HG03378 (cell line): ENCODE measurements around the gene PIGC.

Experiments
- ATAC-seq: cut with Tn5 transposase; IDR thresholded peaks from one replicate; pipeline ENCODE4 v1.9.1; 2021; ENCODE audit warnings: mild to moderate bottlenecking, moderate library complexity; ENCODE audit not compliant: unreplicated experiment

Gene PIGC

DNA sequence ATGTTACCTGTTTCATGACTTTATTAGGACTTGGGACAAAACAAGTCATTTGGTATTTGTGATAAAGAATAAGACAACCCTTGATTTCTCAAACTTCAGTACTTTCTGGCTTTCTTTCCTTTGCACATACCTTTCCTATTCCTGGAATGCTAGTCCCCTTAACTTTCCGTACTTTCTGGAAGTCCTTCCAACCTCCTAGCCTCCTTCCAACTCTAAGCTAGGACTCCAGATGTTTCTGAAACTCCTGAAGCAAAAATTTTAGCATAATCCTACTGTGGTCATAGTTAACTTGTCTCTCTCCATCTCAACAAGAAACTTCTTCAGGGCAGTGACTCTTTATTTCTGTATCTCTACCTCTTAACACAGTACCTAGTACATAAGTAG, 43.2 kb downstream of the PIGC start:
- no peak for ATAC-seq

DNA sequence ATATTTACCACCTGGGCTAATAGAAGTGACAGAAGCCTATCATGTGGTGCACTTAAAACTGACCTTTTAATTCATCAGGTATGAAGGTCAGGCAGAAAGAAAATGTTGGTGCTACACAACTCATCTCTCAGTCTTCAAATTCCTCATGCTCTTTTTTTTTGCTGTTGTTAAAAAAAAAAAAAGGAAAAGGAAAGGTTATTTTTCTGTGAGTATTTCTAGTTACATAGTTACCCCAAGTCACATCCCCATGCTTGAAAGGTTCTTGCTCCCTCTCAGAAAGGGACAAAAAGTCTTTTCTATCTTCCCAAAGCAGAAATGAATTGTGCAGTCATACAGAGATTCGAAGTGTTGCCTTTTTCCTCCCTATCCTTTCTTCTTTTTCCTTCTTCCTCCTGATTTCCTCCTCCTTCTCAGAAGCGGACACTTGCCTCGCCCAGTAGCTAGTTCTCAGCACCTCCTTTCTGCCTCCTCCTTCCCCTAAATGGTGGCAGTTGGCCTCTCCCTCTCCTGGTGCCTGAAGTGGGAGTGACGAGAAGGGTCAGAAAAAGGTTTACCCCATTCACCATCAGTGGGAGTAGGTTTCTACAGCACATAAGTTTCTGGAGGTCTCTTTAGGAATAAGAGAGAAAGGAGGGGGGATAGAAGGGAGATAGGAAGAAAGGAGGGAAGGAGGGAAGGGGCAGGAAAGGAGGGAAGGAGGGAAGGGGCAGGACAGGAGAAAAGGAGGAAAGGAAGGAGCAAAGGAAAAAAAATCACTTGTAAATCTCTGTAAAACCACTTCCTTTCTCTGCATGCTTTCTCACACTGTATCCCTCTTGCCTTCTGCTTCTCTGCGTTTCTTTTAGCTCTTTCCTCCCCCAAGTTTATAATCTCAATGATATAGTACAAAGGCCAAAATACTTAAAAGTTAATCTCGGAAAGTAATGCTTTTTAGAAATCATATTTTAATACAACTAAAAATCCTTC, 43.8 kb downstream of the PIGC start:
- no peak for ATAC-seq

DNA sequence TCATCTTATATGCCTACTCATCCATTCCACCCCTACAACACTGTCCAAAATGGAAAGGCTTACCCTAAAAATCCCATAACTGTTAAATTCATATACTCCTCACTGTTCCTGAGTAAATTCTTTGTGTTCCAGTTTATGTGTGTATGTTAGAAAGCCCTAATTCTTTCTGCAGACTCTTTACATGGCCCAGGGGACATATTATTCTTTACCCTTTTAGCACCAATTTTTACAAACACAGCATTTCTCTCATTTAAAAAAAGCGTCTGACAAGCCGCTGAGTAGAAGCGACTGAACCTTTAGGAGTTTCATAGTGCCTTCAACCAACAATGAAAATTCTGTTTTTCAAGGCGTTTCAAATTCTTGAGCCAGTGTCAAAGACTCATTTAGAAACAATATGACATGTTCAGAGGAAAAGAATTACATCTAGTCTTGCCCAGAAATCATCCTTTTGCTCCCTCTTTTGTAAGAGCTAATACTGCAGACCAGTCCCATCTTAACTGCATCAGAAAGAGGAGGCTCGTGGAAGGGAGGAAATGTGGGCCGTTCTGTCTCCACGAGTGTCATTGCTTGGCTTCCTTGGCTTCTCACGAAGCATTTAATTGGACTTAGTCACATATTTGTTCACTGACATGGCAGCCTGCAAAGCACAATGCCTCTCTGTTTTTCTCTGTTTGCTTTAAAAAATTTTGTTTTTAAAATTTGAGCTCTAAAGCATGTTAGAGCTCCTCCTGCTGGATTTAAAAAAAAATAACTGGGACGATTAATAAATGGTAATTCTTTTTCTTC, 44.7 kb downstream of the PIGC start:
- no peak for ATAC-seq

DNA sequence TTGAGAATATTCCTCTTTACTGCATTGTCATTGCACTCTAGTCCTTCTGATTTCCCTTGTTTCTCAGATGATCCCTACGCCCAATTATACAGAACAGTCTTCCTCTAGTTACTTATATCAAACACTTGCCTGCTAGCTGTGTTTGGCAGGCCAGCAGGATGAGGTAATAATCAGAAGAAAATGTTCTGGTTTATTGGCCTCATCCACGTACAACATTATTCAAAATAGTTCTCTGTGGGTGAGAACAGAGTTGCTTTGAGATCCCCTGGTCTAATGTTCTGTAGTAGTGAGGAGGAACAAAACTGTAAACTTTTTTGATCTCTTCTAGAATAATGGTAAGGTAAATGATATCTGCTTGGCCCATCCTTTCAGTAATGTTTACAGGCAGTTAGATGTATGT, 45.7 kb downstream of the PIGC start:
- no peak for ATAC-seq

DNA sequence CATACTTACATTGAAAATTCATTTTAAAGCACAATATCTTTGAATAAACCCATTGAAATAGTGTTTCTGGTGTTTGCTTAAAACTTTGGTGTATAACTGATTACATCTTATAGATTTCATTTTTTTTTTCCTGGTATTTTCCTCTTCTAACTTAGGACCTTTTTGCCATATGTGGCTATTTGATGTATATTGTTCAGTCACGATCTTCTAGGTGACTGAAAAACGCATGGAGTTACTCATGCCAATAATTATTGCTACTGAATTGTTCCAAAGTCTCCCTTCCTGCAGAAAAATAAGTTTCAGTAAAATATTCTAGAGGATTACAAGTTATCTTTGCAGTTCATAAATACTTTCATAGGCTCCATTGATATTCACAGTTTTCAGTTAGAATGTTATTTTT, 46.2 kb downstream of the PIGC start:
- ATAC-seq: no peak

DNA sequence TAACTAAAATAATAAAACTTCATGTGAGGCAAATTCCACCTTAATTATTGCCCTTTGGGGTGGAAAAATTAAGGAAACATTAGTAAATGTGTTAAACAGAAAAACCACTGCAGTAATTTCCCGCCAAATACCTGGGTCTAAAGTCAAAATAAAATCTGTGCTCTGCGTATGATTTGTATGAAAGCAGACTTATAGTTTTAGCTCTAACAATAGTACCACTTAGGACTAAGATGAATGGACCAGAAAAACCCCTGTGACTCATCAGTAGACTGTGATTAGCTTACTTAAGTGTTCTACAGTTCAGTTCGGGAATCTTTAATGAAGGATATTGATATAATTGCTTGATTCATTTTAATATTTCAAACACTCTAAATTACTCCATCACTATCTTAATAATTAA, 46.6 kb downstream of the PIGC start:
- ATAC-seq: no peak

DNA sequence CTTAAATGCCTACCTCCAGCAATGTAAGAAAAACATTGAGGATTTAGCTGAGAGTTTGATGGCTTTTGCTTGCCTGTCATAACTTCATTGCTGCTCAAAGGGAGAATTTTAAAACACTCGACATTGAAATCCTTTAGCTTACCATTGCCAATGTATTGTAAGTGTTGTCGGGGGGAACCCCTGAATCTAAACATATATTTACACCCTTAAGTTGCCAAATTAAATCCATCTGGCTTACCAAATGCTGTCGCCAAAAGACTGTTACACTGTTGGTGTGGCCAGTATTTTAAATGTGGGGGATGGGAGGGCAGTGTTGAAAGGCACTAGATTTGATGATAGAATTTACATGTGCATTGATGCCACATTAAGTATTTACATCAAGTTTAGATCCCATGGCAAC, 48.3 kb downstream of the PIGC start:
- ATAC-seq: no peak

DNA sequence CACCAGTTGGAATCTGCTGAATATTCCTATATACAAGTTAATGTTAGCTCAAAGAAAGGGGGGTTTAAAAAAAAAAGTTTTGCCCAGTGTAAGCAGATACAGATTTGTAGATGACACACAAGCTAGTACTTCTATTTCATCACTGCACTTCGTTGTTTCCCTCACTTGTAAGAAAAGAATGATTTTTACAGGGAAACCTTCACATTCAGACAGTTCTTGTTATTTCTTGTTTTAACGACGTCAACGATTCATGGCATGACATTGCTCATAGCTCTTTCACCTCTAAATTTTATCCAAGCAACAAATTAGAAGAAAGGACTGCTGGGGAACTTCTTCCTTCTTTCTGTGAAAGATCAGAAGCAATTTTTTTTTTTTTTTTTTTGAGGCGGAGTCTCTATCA, 49.1 kb downstream of the PIGC start:
- no peak for ATAC-seq

DNA sequence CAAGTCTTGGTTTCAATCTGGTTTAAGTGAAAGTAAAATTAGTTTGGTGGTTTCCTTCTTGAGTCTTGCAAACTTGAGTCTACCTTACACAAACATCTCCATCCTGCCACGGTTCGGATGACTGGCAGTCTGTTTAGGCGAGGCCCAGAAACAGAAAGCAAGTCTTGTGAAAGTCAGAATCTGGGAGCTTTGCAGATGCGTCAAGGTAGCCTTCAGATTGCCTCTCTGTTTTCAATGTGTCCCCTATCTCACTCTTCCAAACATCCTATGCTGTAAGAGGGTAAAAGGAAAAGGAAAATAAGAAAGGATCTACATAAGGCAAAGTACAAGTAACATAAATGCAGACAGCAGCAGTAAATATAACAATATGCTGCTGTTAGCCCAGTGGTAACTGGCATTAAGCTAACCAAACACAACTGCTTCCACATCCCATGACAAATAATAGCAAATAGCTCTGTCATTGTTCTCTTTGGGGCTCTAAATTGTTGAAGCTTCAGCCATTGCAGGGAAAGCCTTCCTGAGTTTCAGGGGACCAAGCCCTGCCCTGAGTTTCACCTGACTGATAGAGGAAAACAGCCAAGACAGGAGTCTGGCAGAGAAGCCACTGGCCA, 49.6 kb downstream of the PIGC start:
- peak; percentile 73 for ATAC-seq

DNA sequence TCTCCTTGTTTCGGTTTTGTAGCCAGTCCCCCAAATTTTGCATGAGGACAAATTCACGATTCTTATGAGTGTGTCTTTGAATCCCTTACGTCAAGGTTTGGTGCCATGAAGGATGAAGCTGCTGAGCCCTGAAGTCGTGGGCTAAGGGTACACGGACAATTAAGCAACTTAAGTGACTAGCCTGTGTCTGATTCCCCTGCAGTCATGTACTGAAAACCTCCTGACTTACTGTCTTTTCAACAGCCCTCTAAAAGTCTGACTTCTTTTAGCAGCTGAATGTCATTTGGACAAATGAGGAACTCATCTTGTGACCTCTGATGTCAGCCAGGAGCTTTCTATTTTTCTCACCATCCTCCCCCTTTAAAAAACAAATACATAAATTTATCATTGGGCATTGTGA, 50.5 kb downstream of the PIGC start:
- ATAC-seq: no peak

DNA sequence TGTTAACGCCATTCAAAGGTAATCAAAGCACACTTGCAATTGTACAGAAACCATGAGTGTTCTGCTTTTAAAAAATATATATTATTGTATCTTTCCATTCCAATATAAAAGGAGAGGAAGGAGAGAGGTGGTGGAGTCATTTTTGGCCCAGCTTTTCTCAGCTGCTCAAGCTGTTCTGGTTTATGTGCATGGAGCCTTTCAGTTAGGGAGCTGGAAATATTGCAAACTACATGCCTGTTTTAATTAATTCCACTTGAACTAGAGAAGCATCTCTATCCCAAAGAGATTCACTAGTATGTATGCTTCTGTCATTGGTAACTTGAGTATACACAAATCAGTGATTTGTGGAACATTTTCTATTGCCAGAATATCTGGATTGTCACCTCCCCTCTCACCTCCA, 51.9 kb downstream of the PIGC start:
- no peak for ATAC-seq
